ENCODE results near the gene SRSF7.
"Not testable (repeated sequence)": the region's sequence is repeated elsewhere in the genome, so short reads cannot be mapped to it uniquely, and the experiment has no call there.

Gene SRSF7

GRCh38 chr2:38709567-38710194 lies 41.5 kb downstream of the SRSF7 start:
- no peak for TF ChIP-seq TSHZ2 (CRISPR knock-in tag; IDR thresholded peaks at IDR 0.05)
- ATAC-seq, result no peak

- no peak for TF ChIP-seq TCF4 (CRISPR knock-in tag; IDR thresholded peaks at IDR 0.05; ENCODE audit: borderline replicate concordance)
- TF ChIP-seq GLIS3 (CRISPR knock-in tag; IDR thresholded peaks at IDR 0.05), result no peak
- TF ChIP-seq ISL1 (CRISPR knock-in tag; IDR thresholded peaks at IDR 0.05), result no peak
- no peak for TF ChIP-seq ZNF70 (CRISPR knock-in tag; IDR thresholded peaks at IDR 0.05)
- no peak for TF ChIP-seq PPARA (CRISPR knock-in tag; IDR thresholded peaks at IDR 0.05; ENCODE audit: borderline replicate concordance)
- no peak for ATAC-seq
Measured at GRCh38 chr2:38708900-38709566, 42.1 kb downstream of the SRSF7 start.

GRCh38 chr2:38708491-38708890 lies 42.7 kb downstream of the SRSF7 start:
- not testable (repeated sequence) for ATAC-seq

GRCh38 chr2:38706846-38707345 lies 44.3 kb downstream of the SRSF7 start:
- ATAC-seq, result no peak
- TF ChIP-seq ZFP3 (CRISPR knock-in tag; IDR thresholded peaks at IDR 0.05) (no peak), ISL1 (CRISPR knock-in tag; IDR thresholded peaks at IDR 0.05) (no peak), TSHZ2 (CRISPR knock-in tag; IDR thresholded peaks at IDR 0.05) (no peak)

GRCh38 chr2:38704664-38705063 lies 46.5 kb downstream of the SRSF7 start:
- ATAC-seq, result no peak

GRCh38 chr2:38703336-38703735 lies 47.8 kb downstream of the SRSF7 start:
- ATAC-seq, result not testable (repeated sequence)

More at GRCh38 chr2:38704664-38705063, 46.5 kb downstream of the SRSF7 start:
- no peak for TF ChIP-seq ZC3H10 (CRISPR knock-in tag; IDR thresholded peaks at IDR 0.05)
- no peak for TF ChIP-seq ZNF565 (CRISPR knock-in tag; conservative IDR thresholded peaks at IDR 0.05; ENCODE audit: low read depth)
- TF ChIP-seq TSHZ2 (CRISPR knock-in tag; IDR thresholded peaks at IDR 0.05), result no peak
- TF ChIP-seq CSRNP3 (CRISPR knock-in tag; IDR thresholded peaks at IDR 0.05), result no peak
- TF ChIP-seq OSR1 (CRISPR knock-in tag; IDR thresholded peaks at IDR 0.05), result no peak
- TF ChIP-seq TOX (CRISPR knock-in tag; IDR thresholded peaks at IDR 0.05; ENCODE audit: borderline replicate concordance), result no peak
- no peak for TF ChIP-seq ZNF70 (CRISPR knock-in tag; IDR thresholded peaks at IDR 0.05)
- TF ChIP-seq ZFP3 (CRISPR knock-in tag; IDR thresholded peaks at IDR 0.05), result no peak
- no peak for TF ChIP-seq TCF4 (CRISPR knock-in tag; IDR thresholded peaks at IDR 0.05; ENCODE audit: borderline replicate concordance)

Measured in SK-N-SH treated with all-trans-retinoic acid at 6 μM for 48 hours (cell line).